K562 (cell line): ENCODE measurements around the gene IFIT2. TPM values are rescaled to one million over a fixed set of nuclear protein-coding genes. Genes with fewer than 3 reads are reported as not detected.

Experiments used
- ATAC-seq: fragments of 200-7000 bp; cut with Tn5 transposase; 3 replicates; pipeline ENCODE4 v1.9.1; 2020; ENCODE audit warnings: moderate library complexity
- BruUV-seq: library from RNA; stranded (reverse); fragments of 400-500 nt; replicated peaks from 2 replicates; lab custom pipeline; 2021; lab: Mats Ljungman, UMichigan
- CTCF ChIA-PET: fragments of 300-600 bp; formaldehyde crosslinking; extraction: SDS; loops from one replicate; lab custom pipeline; 2021; ENCODE audit warnings: low intra/inter-chr PET ratio; lab: Yijun Ruan, JAX
- POLR2A ChIA-PET: fragments of 300-600, 350-650 bp; sonication (Branson Sonifier 250); formaldehyde crosslinking; extraction: SDS; loops from one replicate; lab custom pipeline; 2021; ENCODE audit warnings: antibody characterized with exemption, inconsistent platforms; lab: Yijun Ruan, JAX
- DNase-seq, 4 experiments: peaks; one replicate each; pipeline versions ENCODE4 v3.0.0 to v3.0.0-alpha.2; 2011 to 2018; ENCODE audit warnings: low spot score in 3 of 4, mixed read lengths in 3 of 4; ENCODE audit errors: extremely low read depth in 1 of 4
- FAIRE-seq: peaks from 2 replicates; lab custom pipeline; 2011; peaks lifted over from hg19 to GRCh38; lab: Jason Lieb, UNC
- H2AFZ ChIP-seq: 2 replicates; pipeline ENCODE4 v1.6.0; 2011; ENCODE audit warnings: low read depth, low read length, control low read depth, inconsistent platforms
- H3K27ac ChIP-seq: fragments of 200-600 bp; 3 replicates; pipeline ENCODE4 v1.8.0; 2011; ENCODE audit warnings: low read depth, mild to moderate bottlenecking, control low read depth, inconsistent platforms, low read length, moderate library complexity, mixed read lengths; ENCODE audit errors: extremely low read depth
- H3K27me3 ChIP-seq, 2 experiments: fragments of 300-600 bp in 1 of 2; 2 replicates in 1 of 2; 3 replicates in 1 of 2; pipeline versions ENCODE4 v1.6.0 to v1.8.0; 2011; ENCODE audit warnings: inconsistent platforms in 2 of 2, low read length in 2 of 2, mild to moderate bottlenecking in 1 of 2, mixed read lengths in 1 of 2, moderate library complexity in 1 of 2; ENCODE audit not compliant: control insufficient read depth in 2 of 2, insufficient read depth in 2 of 2
- H3K36me3 ChIP-seq: fragments of 300-600 bp; 3 replicates; pipeline ENCODE4 v1.8.0; 2011; ENCODE audit warnings: mild to moderate bottlenecking, low read length, inconsistent platforms; ENCODE audit not compliant: control insufficient read depth, insufficient read depth
- H3K4me1 ChIP-seq, 2 experiments: fragments of 200-600 bp in 1 of 2; replicated peaks in 1 of 2; 2 replicates in 1 of 2; 3 replicates in 1 of 2; pipeline versions ENCODE4 v1.5.1 to v1.8.0; 2011; ENCODE audit warnings: inconsistent platforms in 2 of 2, low read length in 2 of 2, mild to moderate bottlenecking in 1 of 2, mixed read lengths in 1 of 2, moderate library complexity in 1 of 2; ENCODE audit not compliant: control insufficient read depth in 2 of 2, insufficient read depth in 2 of 2
- H3K4me2 ChIP-seq: 2 replicates; pipeline ENCODE4 v1.6.1; 2011; ENCODE audit warnings: low read length, control low read depth, inconsistent platforms, mixed read lengths; ENCODE audit not compliant: insufficient read depth
- H3K4me3 ChIP-seq: fragments of 200-600 bp; sonication (generic), shearing (Covaris generic); 2 replicates; pipeline ENCODE4 v1.5.1; 2016; ENCODE audit warnings: control low read depth, inconsistent platforms
- H3K79me2 ChIP-seq: fragments of 200-600 bp; 3 replicates; pipeline ENCODE4 v1.8.0; 2011; ENCODE audit warnings: low read length, inconsistent platforms; ENCODE audit not compliant: control insufficient read depth, insufficient read depth
- H3K9ac ChIP-seq, 2 experiments: 2 replicates each; pipeline versions ENCODE4 v1.6.0 to v1.6.1; 2011; ENCODE audit warnings: low read depth in 2 of 2, low read length in 2 of 2, control low read depth in 1 of 2, inconsistent platforms in 1 of 2, mild to moderate bottlenecking in 1 of 2, mixed read lengths in 1 of 2; ENCODE audit not compliant: insufficient read depth in 1 of 2
- H3K9me1 ChIP-seq: one replicate; pipeline ENCODE4 v1.6.0; 2011; ENCODE audit warnings: inconsistent platforms, mild to moderate bottlenecking, low read length, moderate library complexity; ENCODE audit not compliant: control insufficient read depth, insufficient read depth
- H3K9me3 ChIP-seq: replicated peaks from 2 replicates; pipeline ENCODE4 v1.5.1; 2011; ENCODE audit warnings: low read depth, low read length, inconsistent platforms; ENCODE audit not compliant: control insufficient read depth, insufficient read depth
- H4K20me1 ChIP-seq: replicated peaks from 2 replicates; pipeline ENCODE4 v1.6.1; 2011; ENCODE audit warnings: low read length, inconsistent platforms, mixed read lengths; ENCODE audit not compliant: control insufficient read depth, insufficient read depth
- FOXA1 ChIP-seq: fragments of 450-650 bp; IDR thresholded peaks from 2 replicates; pipeline ENCODE4 v1.6.1; 2016; ENCODE audit warnings: mild to moderate bottlenecking, borderline replicate concordance
- GTF2A2 ChIP-seq: IDR thresholded peaks from 2 replicates; pipeline ENCODE4 v1.6.1; 2016; ENCODE audit warnings: mild to moderate bottlenecking, missing genetic modification characterization, missing compliant biosample characterization
- HDAC2 ChIP-seq: fragments of 450-650 bp; IDR thresholded peaks from 2 replicates; pipeline ENCODE4 v1.6.1; 2016; ENCODE audit warnings: mild to moderate bottlenecking
- IRF2 ChIP-seq: sonication (generic); formaldehyde crosslinking; IDR thresholded peaks from 2 replicates; pipeline ENCODE4 v1.8.1; 2022; ENCODE audit warnings: mild to moderate bottlenecking, missing genetic modification reagents
- KDM5B ChIP-seq: fragments of 200-600 bp; sonication (generic); IDR thresholded peaks from 2 replicates; pipeline ENCODE4 v1.6.1; 2012; ENCODE audit warnings: low read depth, mild to moderate bottlenecking, moderate library complexity, low read length, control low read depth, inconsistent platforms; ENCODE audit not compliant: insufficient replicate concordance
- SAP30 ChIP-seq: fragments of 200-600 bp; sonication (generic); IDR thresholded peaks from 2 replicates; pipeline ENCODE4 v1.6.1; 2012; ENCODE audit warnings: borderline replicate concordance, low read depth, mild to moderate bottlenecking, moderate library complexity, low read length, control low read depth, inconsistent platforms; ENCODE audit not compliant: insufficient read depth, poor library complexity, severe bottlenecking
- ZNF431 ChIP-seq: sonication (generic); formaldehyde crosslinking; IDR thresholded peaks from 2 replicates; pipeline ENCODE4 v1.8.0; 2022; ENCODE audit warnings: mild to moderate bottlenecking, missing genetic modification reagents
- WGBS: fragments of 100-300 bp; shearing (Covaris generic); methylation state at CpG from one replicate; pipeline ENCODE4 v1.1.6; 2016; ENCODE audit warnings: low coverage, mixed read lengths; ENCODE audit not compliant: insufficient coverage; ENCODE audit errors: missing lambda C conversion rate; 5-methylcytosine and 5-hydroxymethylcytosine counted together
- in situ Hi-C: fragments of 300-500 bp; cut with MboI; formaldehyde crosslinking; loops from 4 replicates; pipeline ENCODE4 v1.15.0; 2018; ENCODE audit warnings: inconsistent platforms, mixed read lengths
- intact Hi-C: fragments of 100-400 bp; cut with micrococcal nuclease; formaldehyde crosslinking; loops from 2 replicates; pipeline ENCODE4 v1.14.2; 2022
- polyA plus RNA-seq, 8 experiments: library from polyadenylated mRNA; depleted of rRNA in 4 of 8; stranded (reverse) in 5 of 8; unstranded in 3 of 8; fragments of >200 nt; fragmentation: Nextera tagmentation in 2 of 8; fragmentation: Illumina TruSeq in 1 of 8; extraction: Ambion mirVana in 2 of 8; extraction: Trizol in 1 of 8; gene quantifications; 2 replicates each; pipeline versions ENCODE4 v1.2.1 to v1.2.3, GENCODE V29; 2011 to 2014; ENCODE audit warnings: inconsistent platforms in 1 of 8, missing spikeins in 1 of 8
- total RNA-seq, 7 experiments: library from RNA; depleted of rRNA in 6 of 7; stranded (reverse); fragments of >200 nt in 6 of 7; fragmentation: Illumina TruSeq in 2 of 7; extraction: Trizol in 2 of 7; gene quantifications; 2 replicates each; pipeline versions ENCODE4 v1.2.1 to v1.2.3, GENCODE V29; 2011 to 2021; ENCODE audit warnings: low replicate concordance in 1 of 7
- TF ChIP-seq, protein P1 (sequence below): IDR thresholded peaks from 2 replicates; pipeline ENCODE4 v1.6.1; 2012; ENCODE audit warnings: low read depth, low read length, improper control_type of control experiment, borderline replicate concordance
- TF ChIP-seq, protein P2 (sequence below): sonication (generic); formaldehyde crosslinking; IDR thresholded peaks from 2 replicates; pipeline ENCODE4 v1.8.1; 2023; ENCODE audit warnings: mild to moderate bottlenecking, missing genetic modification reagents
- TF ChIP-seq, protein P3 (sequence below), 2 experiments: fragments of 450-650 bp in 1 of 2; sonication (generic) in 1 of 2; formaldehyde crosslinking; conservative IDR thresholded peaks; 2 replicates each; pipeline versions ENCODE4 v1.4.0 to v1.8.1; 2020 to 2022; ENCODE audit warnings: mild to moderate bottlenecking in 1 of 2, missing genetic modification reagents in 1 of 2
- TF ChIP-seq, protein P4 (sequence below), 2 experiments: IDR thresholded peaks; 2 replicates each; pipeline ENCODE4 v1.6.1; 2012; ENCODE audit warnings: improper control_type of control experiment in 2 of 2, low read depth in 2 of 2, low read length in 2 of 2, borderline replicate concordance in 1 of 2
- TF ChIP-seq, protein P5 (sequence below): sonication (generic); formaldehyde crosslinking; IDR thresholded peaks from 2 replicates; pipeline ENCODE4 v1.8.0; 2022; ENCODE audit warnings: mild to moderate bottlenecking, missing genetic modification reagents

Gene IFIT2
- total and polyA plus RNA-seq, 9 of the 15 experiments (the other 6 are each of a cell fraction or from before 2014, with no cell fraction given) = 0.03 to 0.25 (median 0.10) TPM; not detected in 1

DNA sequence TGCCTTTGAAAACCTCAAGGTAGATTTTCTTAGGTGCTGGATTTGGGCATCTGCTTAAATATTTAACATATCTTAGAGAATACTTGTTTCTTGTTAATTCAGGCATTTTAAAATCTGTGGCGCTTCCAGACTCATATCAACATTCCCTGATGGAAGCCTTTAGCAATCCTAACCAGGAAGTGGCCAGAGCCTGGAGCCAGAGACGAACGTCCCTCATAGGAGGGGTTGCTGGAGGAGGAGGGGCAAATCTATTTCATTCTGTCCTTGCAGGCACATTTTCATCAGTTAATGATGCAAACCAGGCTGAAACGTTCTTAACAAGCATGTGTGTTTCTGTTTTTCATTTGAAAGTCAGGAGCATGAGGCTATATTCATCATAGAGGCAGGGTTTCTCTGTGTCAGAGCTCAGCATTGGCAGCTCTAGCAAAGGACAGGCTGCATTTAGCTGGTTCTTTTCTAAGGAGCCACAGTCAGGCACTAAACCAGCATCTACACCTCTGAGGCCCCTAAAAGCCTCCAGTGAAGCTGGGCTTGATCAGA is 17.8 kb upstream of the IFIT2 start:
- Histone ChIP-seq H3K27me3 (no peaks in the 10 kb centered on the region), H3K79me2 (no peaks in the 10 kb centered on the region), H4K20me1 (no peaks in the 10 kb centered on the region), H3K9me3 (no peaks in the 10 kb centered on the region), H2AFZ (no peak overlapping the region), H3K36me3 (no peaks in the 10 kb centered on the region), H3K9ac (no peak overlapping the region), H3K4me1 (no peaks in the 10 kb centered on the region), H3K4me3 (no peak overlapping the region), H3K4me2 (no peak overlapping the region), H3K9me1 (no peaks in the 10 kb centered on the region), H3K27ac (no peak overlapping the region)
- ATAC-seq (no peak), FAIRE-seq (no peak), DNase-seq (no peak)
- WGBS = 0% methylated on average over 4 of the region's 4 CpGs
- in situ Hi-C loops = no loop called here
- ChIA-PET POLR2A (no interaction called here), CTCF (no interaction called here)
- BruUV-seq = no TSS peak
- intact Hi-C loops = no loop called here
- TF ChIP-seq, protein P1, sequence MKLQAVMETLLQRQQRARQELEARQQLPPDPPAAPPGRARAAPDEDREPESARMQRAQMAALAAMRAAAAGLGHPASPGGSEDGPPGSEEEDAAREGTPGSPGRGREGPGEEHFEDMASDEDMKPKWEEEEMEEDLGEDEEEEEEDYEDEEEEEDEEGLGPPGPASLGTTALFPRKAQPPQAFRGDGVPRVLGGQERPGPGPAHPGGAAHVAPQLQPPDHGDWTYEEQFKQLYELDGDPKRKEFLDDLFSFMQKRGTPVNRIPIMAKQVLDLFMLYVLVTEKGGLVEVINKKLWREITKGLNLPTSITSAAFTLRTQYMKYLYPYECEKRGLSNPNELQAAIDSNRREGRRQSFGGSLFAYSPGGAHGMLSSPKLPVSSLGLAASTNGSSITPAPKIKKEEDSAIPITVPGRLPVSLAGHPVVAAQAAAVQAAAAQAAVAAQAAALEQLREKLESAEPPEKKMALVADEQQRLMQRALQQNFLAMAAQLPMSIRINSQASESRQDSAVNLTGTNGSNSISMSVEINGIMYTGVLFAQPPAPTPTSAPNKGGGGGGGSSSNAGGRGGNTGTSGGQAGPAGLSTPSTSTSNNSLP = no peak
- TF ChIP-seq, protein P2, sequence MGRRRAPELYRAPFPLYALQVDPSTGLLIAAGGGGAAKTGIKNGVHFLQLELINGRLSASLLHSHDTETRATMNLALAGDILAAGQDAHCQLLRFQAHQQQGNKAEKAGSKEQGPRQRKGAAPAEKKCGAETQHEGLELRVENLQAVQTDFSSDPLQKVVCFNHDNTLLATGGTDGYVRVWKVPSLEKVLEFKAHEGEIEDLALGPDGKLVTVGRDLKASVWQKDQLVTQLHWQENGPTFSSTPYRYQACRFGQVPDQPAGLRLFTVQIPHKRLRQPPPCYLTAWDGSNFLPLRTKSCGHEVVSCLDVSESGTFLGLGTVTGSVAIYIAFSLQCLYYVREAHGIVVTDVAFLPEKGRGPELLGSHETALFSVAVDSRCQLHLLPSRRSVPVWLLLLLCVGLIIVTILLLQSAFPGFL = no peak
- TF ChIP-seq GTF2A2 (tag) (no peak), KDM5B (no peak), IRF2 (CRISPR knock-in tag) (no peak), FOXA1 (no peak), HDAC2 (no peak), ZNF431 (CRISPR knock-in tag) (no peak), SAP30 (no peak)
- TF ChIP-seq, protein P3, sequence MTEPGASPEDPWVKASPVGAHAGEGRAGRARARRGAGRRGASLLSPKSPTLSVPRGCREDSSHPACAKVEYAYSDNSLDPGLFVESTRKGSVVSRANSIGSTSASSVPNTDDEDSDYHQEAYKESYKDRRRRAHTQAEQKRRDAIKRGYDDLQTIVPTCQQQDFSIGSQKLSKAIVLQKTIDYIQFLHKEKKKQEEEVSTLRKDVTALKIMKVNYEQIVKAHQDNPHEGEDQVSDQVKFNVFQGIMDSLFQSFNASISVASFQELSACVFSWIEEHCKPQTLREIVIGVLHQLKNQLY (CRISPR knock-in tag; conservative IDR thresholded peaks at IDR 0.05) = no peak
- TF ChIP-seq, protein P4, sequence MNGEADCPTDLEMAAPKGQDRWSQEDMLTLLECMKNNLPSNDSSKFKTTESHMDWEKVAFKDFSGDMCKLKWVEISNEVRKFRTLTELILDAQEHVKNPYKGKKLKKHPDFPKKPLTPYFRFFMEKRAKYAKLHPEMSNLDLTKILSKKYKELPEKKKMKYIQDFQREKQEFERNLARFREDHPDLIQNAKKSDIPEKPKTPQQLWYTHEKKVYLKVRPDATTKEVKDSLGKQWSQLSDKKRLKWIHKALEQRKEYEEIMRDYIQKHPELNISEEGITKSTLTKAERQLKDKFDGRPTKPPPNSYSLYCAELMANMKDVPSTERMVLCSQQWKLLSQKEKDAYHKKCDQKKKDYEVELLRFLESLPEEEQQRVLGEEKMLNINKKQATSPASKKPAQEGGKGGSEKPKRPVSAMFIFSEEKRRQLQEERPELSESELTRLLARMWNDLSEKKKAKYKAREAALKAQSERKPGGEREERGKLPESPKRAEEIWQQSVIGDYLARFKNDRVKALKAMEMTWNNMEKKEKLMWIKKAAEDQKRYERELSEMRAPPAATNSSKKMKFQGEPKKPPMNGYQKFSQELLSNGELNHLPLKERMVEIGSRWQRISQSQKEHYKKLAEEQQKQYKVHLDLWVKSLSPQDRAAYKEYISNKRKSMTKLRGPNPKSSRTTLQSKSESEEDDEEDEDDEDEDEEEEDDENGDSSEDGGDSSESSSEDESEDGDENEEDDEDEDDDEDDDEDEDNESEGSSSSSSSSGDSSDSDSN (IDR thresholded peaks at IDR 0.05; ENCODE audit: borderline replicate concordance in 1 of 2, low read depth in 2 of 2, low read length in 2 of 2) = no peak
- TF ChIP-seq, protein P5, sequence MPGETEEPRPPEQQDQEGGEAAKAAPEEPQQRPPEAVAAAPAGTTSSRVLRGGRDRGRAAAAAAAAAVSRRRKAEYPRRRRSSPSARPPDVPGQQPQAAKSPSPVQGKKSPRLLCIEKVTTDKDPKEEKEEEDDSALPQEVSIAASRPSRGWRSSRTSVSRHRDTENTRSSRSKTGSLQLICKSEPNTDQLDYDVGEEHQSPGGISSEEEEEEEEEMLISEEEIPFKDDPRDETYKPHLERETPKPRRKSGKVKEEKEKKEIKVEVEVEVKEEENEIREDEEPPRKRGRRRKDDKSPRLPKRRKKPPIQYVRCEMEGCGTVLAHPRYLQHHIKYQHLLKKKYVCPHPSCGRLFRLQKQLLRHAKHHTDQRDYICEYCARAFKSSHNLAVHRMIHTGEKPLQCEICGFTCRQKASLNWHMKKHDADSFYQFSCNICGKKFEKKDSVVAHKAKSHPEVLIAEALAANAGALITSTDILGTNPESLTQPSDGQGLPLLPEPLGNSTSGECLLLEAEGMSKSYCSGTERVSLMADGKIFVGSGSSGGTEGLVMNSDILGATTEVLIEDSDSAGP (CRISPR knock-in tag) = no peak
